ENCODE measurements around the gene ALDOA. TPM values are rescaled to one million over a fixed set of nuclear protein-coding genes. Genes with fewer than 3 reads are reported as not detected.

ALDOA gene
- total RNA-seq, 2 donors from 2014 or later: 2,869 to 3,626 TPM

DNA sequence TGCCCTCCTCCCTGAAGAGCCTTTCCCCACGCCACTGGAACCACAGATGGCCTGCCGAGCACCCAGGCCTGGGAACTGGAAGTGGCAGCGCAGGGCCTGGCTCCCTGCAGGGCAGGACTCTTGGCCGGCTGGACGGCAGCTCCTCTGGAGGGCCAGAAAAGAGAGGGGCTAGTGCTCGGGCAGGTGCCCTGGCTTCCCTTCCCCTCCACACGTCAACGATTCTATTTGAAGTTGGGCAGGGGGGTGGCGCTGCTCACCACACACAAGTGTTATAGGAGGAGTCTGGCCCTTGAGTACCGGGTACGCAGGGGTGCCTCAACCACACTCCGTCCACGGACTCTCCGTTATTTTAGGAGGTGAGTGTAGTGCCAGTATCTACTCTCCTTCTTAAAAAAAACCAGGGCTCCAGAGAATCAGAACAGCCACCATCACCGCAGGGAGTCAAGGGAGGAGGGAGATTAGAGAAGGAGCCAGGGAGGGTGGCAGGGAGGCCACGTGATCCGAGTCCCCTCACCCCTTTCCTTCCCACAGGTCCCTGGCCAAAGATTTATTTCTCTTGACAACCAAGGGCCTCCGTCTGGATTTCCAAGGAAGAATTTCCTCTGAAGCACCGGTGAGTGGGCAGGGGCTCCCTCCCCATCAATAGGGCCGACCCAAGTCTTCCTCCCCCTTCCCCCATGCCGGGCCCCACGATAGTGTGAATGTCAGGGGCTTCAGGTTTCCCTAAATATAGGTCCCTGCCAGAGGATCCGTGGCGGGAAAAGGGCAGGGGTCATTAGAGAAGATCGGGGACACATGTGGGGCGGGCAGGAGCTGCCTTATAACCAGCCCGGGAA is 1.4 kb upstream of the ALDOA start:
- Histone ChIP-seq H3K27ac (peak overlapping the region; percentile 96 to 100), H3K36me3 (peaks cover 30% of the 10 kb centered on the region), H3K27me3 (no peaks in the 10 kb centered on the region), H3K9me3 (no peaks in the 10 kb centered on the region), H3K4me3 (peak overlapping the region; percentile 81 to 91), H3K4me1 (peaks cover 0 to 49% of the 10 kb centered on the region in 2 donors)
- DNase-seq (ENCODE audit: low spot score): peak; percentile 89
- TF ChIP-seq CTCF (IDR thresholded peaks at IDR 0.05): peak in 1 of 2 donors; percentile 60

GRCh38 chr16:30064729-30065101 is 845 bp upstream of the ALDOA start:
- Histone ChIP-seq H3K27ac (peak overlapping the region; percentile 96 to 100), H3K4me3 (peak overlapping the region; percentile 81 to 91), H3K4me1 (peaks cover 0 to 55% of the 10 kb centered on the region in 2 donors), H3K9me3 (no peaks in the 10 kb centered on the region), H3K36me3 (peaks cover 36% of the 10 kb centered on the region), H3K27me3 (no peaks in the 10 kb centered on the region)
- no peak for TF ChIP-seq CTCF (IDR thresholded peaks at IDR 0.05)
- no peak for DNase-seq (ENCODE audit: low spot score)

- TF ChIP-seq CTCF (IDR thresholded peaks at IDR 0.05): no peak
- H3K27me3 ChIP-seq: no peaks in the 10 kb centered on the region
- no peak for DNase-seq (ENCODE audit: low spot score)
- H3K27ac ChIP-seq: peak overlapping the region; percentile 96 to 100
- H3K36me3 ChIP-seq: peaks cover 51% of the 10 kb centered on the region
- peak overlapping the region; percentile 81 to 91 for H3K4me3 ChIP-seq
- peaks cover 0 to 62% of the 10 kb centered on the region in 2 donors for H3K4me1 ChIP-seq
- no peaks in the 10 kb centered on the region for H3K9me3 ChIP-seq
Measured at GRCh38 chr16:30065943-30066760, 592 bp downstream of the ALDOA start.

DNA sequence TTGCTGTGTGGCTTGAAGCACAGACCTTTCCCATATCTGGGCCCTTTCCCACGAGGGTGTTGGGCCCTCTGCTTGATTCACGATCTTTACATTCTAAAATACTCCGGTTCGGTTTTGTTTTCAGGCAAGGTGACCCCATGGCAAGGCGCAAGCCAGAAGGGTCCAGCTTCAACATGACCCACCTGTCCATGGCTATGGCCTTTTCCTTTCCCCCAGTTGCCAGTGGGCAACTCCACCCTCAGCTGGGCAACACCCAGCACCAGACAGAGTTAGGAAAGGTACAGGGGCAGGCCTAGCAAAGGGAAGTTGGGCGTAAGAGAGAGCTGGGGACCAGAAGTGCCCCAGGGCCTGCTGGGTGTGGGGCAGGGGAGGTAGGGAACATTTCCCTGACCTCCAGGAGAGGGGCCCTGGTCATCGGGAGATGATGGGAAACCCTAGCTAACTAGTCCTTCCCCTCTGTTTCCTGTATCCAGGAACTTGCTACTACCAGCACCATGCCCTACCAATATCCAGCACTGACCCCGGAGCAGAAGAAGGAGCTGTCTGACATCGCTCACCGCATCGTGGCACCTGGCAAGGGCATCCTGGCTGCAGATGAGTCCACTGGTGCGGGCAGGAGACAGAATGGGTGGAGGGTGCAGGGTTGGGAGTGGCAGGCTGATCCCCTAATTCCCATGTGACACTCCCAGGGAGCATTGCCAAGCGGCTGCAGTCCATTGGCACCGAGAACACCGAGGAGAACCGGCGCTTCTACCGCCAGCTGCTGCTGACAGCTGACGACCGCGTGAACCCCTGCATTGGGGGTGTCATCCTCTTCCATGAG is 1.4 kb downstream of the ALDOA start:
- Histone ChIP-seq H3K27ac (peak overlapping the region; percentile 96 to 100), H3K36me3 (peaks cover 59% of the 10 kb centered on the region), H3K4me3 (peak overlapping the region; percentile 81 to 91), H3K27me3 (no peaks in the 10 kb centered on the region), H3K9me3 (no peaks in the 10 kb centered on the region), H3K4me1 (peaks cover 0 to 63% of the 10 kb centered on the region in 2 donors)
- DNase-seq (ENCODE audit: low spot score): no peak
- TF ChIP-seq CTCF (IDR thresholded peaks at IDR 0.05): no peak

DNA sequence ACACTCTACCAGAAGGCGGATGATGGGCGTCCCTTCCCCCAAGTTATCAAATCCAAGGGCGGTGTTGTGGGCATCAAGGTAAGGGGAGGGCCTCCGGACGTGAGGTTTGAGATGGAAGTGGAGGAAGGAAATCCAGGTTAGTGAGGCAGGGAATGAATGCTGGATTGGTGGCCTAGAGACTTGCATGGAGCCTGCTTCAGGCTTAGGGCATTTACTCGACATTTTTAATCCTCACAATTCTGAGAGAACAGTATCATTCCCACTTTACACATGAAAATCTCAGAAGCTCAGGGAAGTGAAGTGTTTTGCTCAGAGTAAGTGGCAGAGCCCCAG is 2.0 kb downstream of the ALDOA start:
- no peak for TF ChIP-seq CTCF (IDR thresholded peaks at IDR 0.05)
- peak overlapping the region; percentile 81 to 91 for H3K4me3 ChIP-seq
- DNase-seq (ENCODE audit: low spot score): no peak
- no peaks in the 10 kb centered on the region for H3K27me3 ChIP-seq
- no peaks in the 10 kb centered on the region for H3K9me3 ChIP-seq
- H3K36me3 ChIP-seq: peaks cover 65% of the 10 kb centered on the region
- peaks cover 0 to 63% of the 10 kb centered on the region in 2 donors for H3K4me1 ChIP-seq
- peak overlapping the region; percentile 96 to 100 for H3K27ac ChIP-seq

All from right atrium auricular region (tissue), 2 donors.